HUES64 (cell line): ENCODE measurements around the gene STK39.

Experiments
- H3K27ac ChIP-seq: 2 replicates; pipeline ENCODE4 v1.7.0; 2013; ENCODE audit warnings: low read depth, low read length, inconsistent platforms
- H3K27me3 ChIP-seq: 2 replicates; pipeline ENCODE4 v1.6.1; 2013; ENCODE audit warnings: mild to moderate bottlenecking, low read length; ENCODE audit not compliant: insufficient read depth
- H3K36me3 ChIP-seq: 2 replicates; pipeline ENCODE4 v1.6.1; 2013; ENCODE audit warnings: mild to moderate bottlenecking, low read length; ENCODE audit not compliant: insufficient read depth
- H3K4me1 ChIP-seq: 2 replicates; pipeline ENCODE4 v1.6.1; 2013; ENCODE audit warnings: mild to moderate bottlenecking, low read length, moderate library complexity; ENCODE audit not compliant: insufficient read depth
- H3K4me3 ChIP-seq: 2 replicates; pipeline ENCODE4 v1.5.1; 2013; ENCODE audit warnings: mild to moderate bottlenecking, low read length, moderate library complexity
- H3K9ac ChIP-seq: 2 replicates; pipeline ENCODE4 v1.6.1; 2013; ENCODE audit warnings: mild to moderate bottlenecking, low read depth, low read length
- H3K9me3 ChIP-seq: 2 replicates; pipeline ENCODE4 v1.6.1; 2013; ENCODE audit warnings: low read depth, low read length; ENCODE audit not compliant: insufficient read depth
- WGBS: fragments of 150-250, 120-280 bp; methylation state at CpG from one replicate; pipeline ENCODE4 v1.1.7; 2013; ENCODE audit warnings: missing lambda C conversion rate; 5-methylcytosine and 5-hydroxymethylcytosine counted together

The STK39 gene

GRCh38 chr2:168256448-168256847 lies 9.1 kb upstream of the STK39 start:
- no peak overlapping the region for H3K9ac ChIP-seq
- no peaks in the 10 kb centered on the region for H3K4me1 ChIP-seq
- H3K27ac ChIP-seq, result no peak overlapping the region
- H3K27me3 ChIP-seq, result no peaks in the 10 kb centered on the region
- no peaks in the 10 kb centered on the region for H3K36me3 ChIP-seq
- H3K9me3 ChIP-seq, result no peaks in the 10 kb centered on the region
- 83% methylated on average over 2 of the region's 2 CpGs for WGBS
- H3K4me3 ChIP-seq, result no peak overlapping the region

- H3K36me3 ChIP-seq, result no peaks in the 10 kb centered on the region
- no peaks in the 10 kb centered on the region for H3K27me3 ChIP-seq
- H3K4me1 ChIP-seq, result no peaks in the 10 kb centered on the region
- no peak overlapping the region for H3K9ac ChIP-seq
- no peak overlapping the region for H3K27ac ChIP-seq
- 93% methylated on average over 3 of the region's 3 CpGs for WGBS
- no peaks in the 10 kb centered on the region for H3K9me3 ChIP-seq
- no peak overlapping the region for H3K4me3 ChIP-seq
These were observed 8.5 kb upstream of the STK39 start for GRCh38 chr2:168255866-168256265.

GRCh38 chr2:168255103-168255502 lies 7.7 kb upstream of the STK39 start:
- H3K27ac ChIP-seq, result no peak overlapping the region

GRCh38 chr2:168254158-168254935 lies 7.0 kb upstream of the STK39 start:
- Histone ChIP-seq H3K4me3 (no peak overlapping the region), H3K4me1 (no peaks in the 10 kb centered on the region), H3K27ac (no peak overlapping the region), H3K27me3 (peaks cover under 1% of the 10 kb centered on the region; the same call in 1 of the 2 replicates), H3K36me3 (no peaks in the 10 kb centered on the region), H3K9me3 (no peaks in the 10 kb centered on the region), H3K9ac (no peak overlapping the region)
- 90% methylated on average over 3 of the region's 3 CpGs for WGBS

More at GRCh38 chr2:168255103-168255502, 7.7 kb upstream of the STK39 start:
- Histone ChIP-seq H3K36me3 (no peaks in the 10 kb centered on the region), H3K9ac (no peak overlapping the region), H3K4me3 (no peak overlapping the region), H3K4me1 (no peaks in the 10 kb centered on the region), H3K9me3 (no peaks in the 10 kb centered on the region), H3K27me3 (no peaks in the 10 kb centered on the region)
- WGBS, result 97% methylated on average over 8 of the region's 8 CpGs

GRCh38 chr2:168253379-168253778 lies 6.0 kb upstream of the STK39 start:
- Histone ChIP-seq H3K36me3 (no peaks in the 10 kb centered on the region), H3K27ac (no peak overlapping the region), H3K9me3 (no peaks in the 10 kb centered on the region), H3K27me3 (peaks cover 11% of the 10 kb centered on the region; the same call in 1 of the 2 replicates), H3K9ac (no peak overlapping the region), H3K4me1 (peaks cover 6% of the 10 kb centered on the region), H3K4me3 (no peak overlapping the region)
- WGBS, result 89% methylated on average over 2 of the region's 2 CpGs

- Histone ChIP-seq H3K9ac (no peak overlapping the region), H3K27ac (no peak overlapping the region), H3K4me3 (no peak overlapping the region), H3K9me3 (no peaks in the 10 kb centered on the region), H3K27me3 (peaks cover 11% of the 10 kb centered on the region; the same call in 1 of the 2 replicates), H3K36me3 (no peaks in the 10 kb centered on the region), H3K4me1 (peaks cover 10% of the 10 kb centered on the region)
These were observed 5.6 kb upstream of the STK39 start for GRCh38 chr2:168252976-168253375.

- H3K36me3 ChIP-seq, result no peaks in the 10 kb centered on the region
- peak overlapping the region; percentile 69 for H3K9ac ChIP-seq
- H3K27ac ChIP-seq, result no peak overlapping the region
- peaks cover 11% of the 10 kb centered on the region; the same call in 1 of the 2 replicates for H3K27me3 ChIP-seq
- H3K9me3 ChIP-seq, result no peaks in the 10 kb centered on the region
- peaks cover 34% of the 10 kb centered on the region for H3K4me1 ChIP-seq
- under 1% methylated on average over 91 of the region's 95 CpGs for WGBS
- peak overlapping the region; percentile 86 for H3K4me3 ChIP-seq
These were observed 683 bp downstream of the STK39 start for GRCh38 chr2:168246483-168247340.

- WGBS, result 19% methylated on average over 11 of the region's 11 CpGs
- H3K36me3 ChIP-seq, result no peaks in the 10 kb centered on the region
- peaks cover 40% of the 10 kb centered on the region for H3K4me1 ChIP-seq
- H3K27me3 ChIP-seq, result peaks cover 11% of the 10 kb centered on the region; the same call in 1 of the 2 replicates
- peak overlapping the region; percentile 69 for H3K9ac ChIP-seq
- H3K27ac ChIP-seq, result no peak overlapping the region
- H3K4me3 ChIP-seq, result peak overlapping the region; percentile 86
- no peaks in the 10 kb centered on the region for H3K9me3 ChIP-seq
These were observed 1.3 kb downstream of the STK39 start for GRCh38 chr2:168246072-168246482.

- H3K27me3 ChIP-seq, result peaks cover 11% of the 10 kb centered on the region; the same call in 1 of the 2 replicates
- H3K36me3 ChIP-seq, result no peaks in the 10 kb centered on the region
- peak overlapping the region; percentile 86; the same call in 1 of the 2 replicates for H3K4me3 ChIP-seq
- WGBS, result 82% methylated on average over 7 of the region's 7 CpGs
- peaks cover 46% of the 10 kb centered on the region for H3K4me1 ChIP-seq
- H3K27ac ChIP-seq, result no peak overlapping the region
- H3K9me3 ChIP-seq, result no peaks in the 10 kb centered on the region
- no peak overlapping the region for H3K9ac ChIP-seq
These were observed 2.1 kb downstream of the STK39 start for GRCh38 chr2:168245074-168245825.

GRCh38 chr2:168244318-168244717 lies 3.1 kb downstream of the STK39 start:
- peaks cover 52% of the 10 kb centered on the region for H3K4me1 ChIP-seq
- H3K27ac ChIP-seq, result no peak overlapping the region
- H3K27me3 ChIP-seq, result peaks cover 10% of the 10 kb centered on the region; the same call in 1 of the 2 replicates
- no peaks in the 10 kb centered on the region for H3K36me3 ChIP-seq
- no peaks in the 10 kb centered on the region for H3K9me3 ChIP-seq
- H3K9ac ChIP-seq, result no peak overlapping the region
- 87% methylated on average over 8 of the region's 8 CpGs for WGBS
- no peak overlapping the region for H3K4me3 ChIP-seq
